NCI-H1930 (cell line): ENCODE data around the gene PASD1.
A peak's percentile ranks its signal among the peaks of the same experiment; 100 is the strongest.

Source experiments
- DNase-seq, 2 experiments: peaks; one replicate each; lab custom pipeline; 2025; lab: John Stamatoyannopoulos, UW

PASD1 gene

DNA sequence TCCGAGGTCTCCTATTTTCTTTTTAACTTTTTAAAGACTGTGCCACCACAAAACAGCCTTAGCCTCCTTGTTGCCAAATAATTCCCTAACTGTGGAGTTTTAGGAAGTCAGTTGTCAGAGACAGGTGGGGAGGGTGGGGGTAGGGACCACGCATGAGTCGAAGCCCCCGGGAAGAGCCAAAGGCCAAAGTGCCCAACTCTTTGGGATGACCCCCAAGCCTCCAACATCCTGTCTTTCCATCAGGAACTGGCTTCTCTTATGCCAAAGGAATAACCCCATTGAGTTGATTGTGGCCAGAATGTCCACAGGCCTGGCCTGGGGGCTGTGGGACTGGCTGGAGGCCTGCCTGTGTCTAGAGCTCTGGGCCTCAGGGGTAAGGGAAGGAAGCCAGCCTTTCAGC is 137.6 kb downstream of the PASD1 start:
- no peak for DNase-seq

- DNase-seq = no peak
Measured at GRCh38 chrX:151701531-151701930, 138.1 kb downstream of the PASD1 start.

DNA sequence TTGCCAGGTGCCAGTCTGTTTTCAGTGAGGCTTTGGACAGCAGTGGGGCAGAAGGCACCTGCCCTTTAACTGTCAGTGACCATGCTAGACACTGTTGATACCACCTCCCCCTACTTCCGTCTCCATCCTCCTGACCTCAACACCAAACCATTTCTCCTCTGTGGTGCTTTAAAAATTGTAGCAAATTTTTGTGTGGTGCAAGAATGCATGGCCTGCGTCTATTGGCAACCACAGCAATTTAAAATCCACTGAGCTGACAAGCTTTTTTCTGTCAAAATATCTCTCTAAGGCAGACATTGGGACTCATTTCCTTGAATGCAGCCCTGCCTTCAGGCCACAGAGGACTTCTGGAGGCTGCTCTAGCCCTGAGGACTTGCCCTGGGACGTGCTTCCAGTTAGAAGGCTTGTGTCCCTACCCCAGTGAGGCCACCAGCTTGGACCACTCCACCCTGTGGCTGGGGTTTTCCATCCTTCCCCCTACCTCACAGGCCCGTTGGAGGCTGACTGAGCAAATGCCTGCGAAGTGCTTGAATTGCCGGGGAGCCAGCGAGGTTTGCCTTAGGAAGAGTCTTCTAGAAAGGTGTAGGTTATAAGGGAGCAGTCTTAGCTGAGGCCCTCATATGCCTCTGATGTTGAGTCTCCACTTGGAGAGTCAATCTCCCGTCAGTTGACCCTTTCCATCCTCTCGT is 138.7 kb downstream of the PASD1 start:
- DNase-seq = no peak

DNA sequence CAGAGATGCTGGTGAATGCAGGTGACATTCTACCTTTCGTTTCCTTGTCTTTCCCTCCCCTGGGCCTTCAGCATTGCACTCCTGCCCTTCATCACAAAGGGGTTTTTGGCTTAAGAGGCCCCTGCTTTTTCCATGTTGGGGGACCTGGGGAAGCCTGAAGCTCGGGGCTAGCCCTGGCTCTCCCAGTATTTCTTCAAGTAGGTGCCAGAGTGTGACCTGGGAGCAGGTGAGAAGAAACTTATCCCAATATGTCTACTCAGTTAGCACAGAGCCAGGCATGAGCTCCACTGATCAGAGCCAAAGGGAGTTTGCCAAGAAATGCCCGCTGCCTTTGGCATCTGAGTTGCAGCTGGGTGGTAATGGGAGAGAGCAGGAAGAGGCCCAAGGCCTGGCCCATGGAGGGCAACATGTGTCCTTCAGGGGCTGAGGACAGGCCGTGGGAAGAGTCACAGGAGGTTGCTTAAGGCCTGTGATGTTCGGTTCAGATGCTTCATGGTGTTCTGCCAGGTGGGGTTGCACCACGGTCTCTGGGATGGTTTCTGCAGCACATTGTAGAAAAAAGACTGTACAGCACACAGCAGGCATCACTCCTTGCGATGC is 139.4 kb downstream of the PASD1 start:
- no peak for DNase-seq

DNA sequence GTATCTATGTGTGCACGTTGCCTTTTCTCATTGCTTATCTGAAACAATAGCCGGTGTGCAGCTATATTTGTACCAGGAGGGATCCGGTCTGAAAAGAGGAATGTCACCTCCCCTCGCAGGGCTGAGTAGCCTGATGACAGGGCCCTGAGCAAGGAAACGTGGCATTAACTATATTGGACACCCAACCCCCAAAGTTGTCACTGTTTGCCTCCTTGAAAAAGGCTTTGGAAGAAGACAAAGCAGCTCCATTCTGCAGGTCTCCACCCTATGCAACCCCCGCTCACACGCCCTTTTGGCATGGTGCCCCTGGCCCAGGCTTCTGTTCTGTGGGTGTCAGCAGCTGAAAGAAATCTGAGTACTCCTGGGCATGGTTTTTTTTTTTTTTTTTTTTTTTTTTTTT is 140.0 kb downstream of the PASD1 start:
- no peak for DNase-seq

DNA sequence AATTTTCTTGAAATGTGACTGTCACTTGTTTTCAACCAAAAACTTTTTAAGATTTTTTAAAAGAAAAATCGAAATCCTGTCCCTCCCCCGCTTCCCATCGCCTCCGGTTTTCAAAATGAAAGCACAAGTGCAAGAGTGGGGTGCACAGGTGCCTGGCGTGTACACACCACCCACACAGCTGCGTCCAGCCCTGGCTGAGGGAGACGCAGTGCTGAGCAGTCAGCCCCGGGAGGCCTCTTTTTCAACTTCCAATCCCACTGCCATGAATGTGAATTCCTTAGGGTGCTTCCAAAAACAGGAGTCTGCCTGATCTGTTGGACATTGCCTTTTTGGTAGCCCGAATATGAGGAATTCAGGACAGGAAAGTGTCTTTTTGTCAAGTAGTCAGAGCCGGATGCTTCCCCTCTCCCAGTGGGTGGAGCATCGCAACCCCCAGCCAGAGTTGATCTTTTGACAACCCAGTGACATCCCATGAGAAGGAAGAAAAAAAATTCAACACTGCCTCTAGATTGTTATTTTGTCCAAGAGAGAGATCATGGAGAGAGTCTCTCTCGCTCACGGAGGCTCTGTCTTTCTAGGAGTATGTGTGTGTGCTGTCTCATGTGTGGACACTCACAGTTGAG is 140.7 kb downstream of the PASD1 start:
- no peak for DNase-seq

GRCh38 chrX:151708821-151709220 is 145.3 kb downstream of the PASD1 start:
- DNase-seq = no peak

- no peak for DNase-seq
Measured at GRCh38 chrX:151710457-151710856, 147.0 kb downstream of the PASD1 start.

DNA sequence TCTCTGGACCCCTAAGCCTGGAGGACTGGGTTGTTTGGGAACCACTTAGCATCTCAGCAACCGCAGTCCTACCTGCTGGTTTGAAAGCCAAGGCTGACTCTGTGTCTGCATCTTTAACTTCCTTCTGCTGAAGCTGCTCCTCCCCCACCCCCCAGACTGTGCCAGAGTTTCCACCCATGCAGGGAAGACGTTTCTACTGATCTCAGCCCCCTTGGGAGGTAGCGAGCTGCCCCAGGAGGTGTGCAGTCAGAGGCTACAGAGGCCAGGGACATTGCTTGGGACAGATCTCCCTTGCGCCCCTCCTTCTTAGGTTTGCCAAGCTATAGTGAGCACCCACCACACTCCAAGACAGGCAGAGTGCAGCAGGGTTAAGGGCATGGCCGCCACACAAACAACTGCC is 147.7 kb downstream of the PASD1 start:
- no peak for DNase-seq

GRCh38 chrX:151711787-151712186 is 148.3 kb downstream of the PASD1 start:
- DNase-seq = no peak

- DNase-seq = no peak
Measured at GRCh38 chrX:151712253-151712652, 148.8 kb downstream of the PASD1 start.

DNA sequence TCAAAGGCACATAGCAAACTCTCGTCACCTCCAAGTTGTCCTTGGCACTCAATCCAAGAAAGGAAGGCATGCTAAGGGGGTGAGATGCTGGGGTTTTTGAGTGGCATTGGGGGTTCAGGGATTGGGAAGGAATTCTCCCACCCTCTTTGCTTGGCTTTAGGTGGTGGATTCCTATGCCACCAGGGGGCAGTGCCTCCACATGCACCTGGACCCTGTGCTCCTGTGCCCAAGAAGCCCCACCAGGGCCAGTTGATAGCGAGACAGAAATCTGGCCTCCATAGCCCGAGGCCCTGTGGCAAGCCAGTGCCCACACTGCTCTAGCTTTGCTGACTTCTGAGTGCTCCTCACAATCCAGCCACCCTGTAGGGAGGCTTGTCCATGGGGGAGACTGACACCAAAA is 150.4 kb downstream of the PASD1 start:
- peak in 1 of 2 experiments; percentile 7 for DNase-seq

- no peak for DNase-seq
Measured at GRCh38 chrX:151714362-151714761, 150.9 kb downstream of the PASD1 start.

DNA sequence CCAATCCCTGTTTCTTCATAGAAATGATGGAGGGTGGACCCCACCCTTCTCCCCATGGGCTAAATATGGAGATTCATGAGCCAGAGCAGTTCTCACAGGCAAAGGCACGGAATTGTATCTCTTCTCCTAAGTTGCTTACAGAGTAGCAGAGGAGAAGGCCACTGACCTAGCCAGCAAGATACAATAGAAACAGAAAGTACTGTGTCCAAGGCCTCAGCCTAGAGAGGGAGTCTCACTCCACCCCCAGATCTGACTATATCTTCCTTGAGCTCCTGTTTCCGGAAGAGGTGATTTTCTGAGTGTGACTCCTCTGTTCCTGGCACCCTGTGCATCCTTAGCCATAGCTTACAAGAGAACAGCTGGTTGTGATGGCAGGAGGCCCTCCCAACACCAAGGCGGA is 152.3 kb downstream of the PASD1 start, which contains the start of gene FATE1:
Gene FATE1 (plus strand): TSS at position 284 of the 400 bp plus-strand sequence. CDS start 85 bp downstream, at position 369.
- DNase-seq = no peak

DNA sequence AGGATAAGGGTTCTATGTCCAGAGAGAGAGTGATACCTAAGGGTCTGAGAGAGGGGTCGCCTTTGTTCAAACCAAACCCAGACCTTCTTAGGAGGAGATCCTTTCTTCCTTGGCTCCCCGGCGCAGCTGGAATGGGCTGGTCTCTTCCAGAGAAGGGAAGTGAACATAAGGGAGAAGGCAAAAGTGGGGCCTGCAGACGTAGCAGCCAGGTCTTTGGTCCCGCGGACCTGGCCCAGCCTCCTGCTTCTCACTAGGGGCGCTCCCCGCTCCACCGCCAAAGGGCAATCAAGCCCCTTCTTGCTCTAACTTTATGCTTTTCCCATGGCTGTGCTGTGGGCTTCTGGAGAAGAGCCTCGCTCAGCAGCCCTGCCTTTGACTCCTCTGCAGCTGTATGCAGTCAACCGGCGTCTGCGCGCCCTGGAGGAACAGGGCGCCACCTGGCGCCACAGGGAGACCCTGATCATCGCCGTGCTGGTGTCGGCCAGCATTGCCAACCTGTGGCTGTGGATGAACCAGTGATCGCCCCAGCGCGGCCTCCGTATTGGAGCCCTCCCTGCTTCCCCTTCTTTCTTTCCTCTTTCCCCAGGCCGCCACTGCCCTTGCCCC is 158.9 kb downstream of the PASD1 start:
- DNase-seq = peak in 1 of 2 experiments; percentile 16

- DNase-seq = no peak
Measured at GRCh38 chrX:151723156-151723760, 159.8 kb downstream of the PASD1 start.

DNA sequence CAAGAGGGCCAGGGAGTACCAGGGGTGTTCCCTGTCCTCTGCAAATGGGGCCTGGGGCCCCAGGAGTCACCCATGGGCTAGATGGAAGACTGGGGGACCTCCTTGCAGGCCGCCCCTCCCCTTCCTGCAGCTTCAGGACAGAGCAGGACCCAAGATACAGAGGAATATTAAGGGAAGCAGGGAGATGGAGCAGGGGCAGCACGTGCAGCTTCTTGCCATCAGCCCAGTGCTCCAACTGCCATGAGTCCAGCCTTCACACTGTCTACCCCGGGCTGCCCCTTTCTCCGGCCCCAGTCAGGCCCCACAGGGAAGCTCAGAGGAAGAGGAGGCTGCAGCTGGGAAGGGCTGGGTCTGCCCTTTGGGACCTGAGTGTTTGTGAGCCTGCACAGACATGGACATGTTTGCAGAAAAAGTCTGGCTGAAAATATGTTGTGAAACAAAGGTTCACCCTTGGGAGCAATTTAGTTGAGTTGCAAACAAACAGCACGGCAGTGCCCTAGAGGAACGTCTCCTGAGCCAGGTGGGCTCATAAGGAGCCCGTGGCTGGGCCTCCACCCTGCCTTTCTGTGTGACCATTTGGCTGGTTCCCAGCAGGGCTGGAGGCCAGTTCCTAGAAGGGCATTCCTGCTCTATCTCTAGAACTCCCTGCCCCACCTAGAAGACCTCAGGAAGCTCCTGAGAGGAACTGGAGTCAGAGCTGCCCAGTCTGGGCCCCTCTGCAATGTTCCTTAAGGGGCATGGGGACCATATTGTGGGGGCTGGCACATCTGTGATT is 161.3 kb downstream of the PASD1 start:
- no peak for DNase-seq

DNA sequence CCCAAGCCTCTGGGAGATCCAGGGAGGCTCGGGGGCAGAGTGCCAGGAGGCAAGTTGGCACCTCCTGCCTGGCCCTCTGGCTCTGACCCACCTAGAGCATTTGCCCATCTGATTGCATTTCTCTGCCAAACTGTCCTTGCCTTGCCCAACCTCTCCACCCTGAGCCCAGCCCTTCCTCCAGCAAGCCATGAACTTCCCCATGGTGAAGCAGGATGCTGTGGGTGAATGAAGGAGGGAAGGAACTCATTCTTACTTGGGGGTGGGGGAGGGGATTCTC is 161.8 kb downstream of the PASD1 start:
- DNase-seq = no peak
